ENCODE results near the gene RUNX1. TPM values are rescaled to one million over a fixed set of nuclear protein-coding genes. Genes with fewer than 3 reads are reported as not detected.

The RUNX1 gene
- total and polyA plus RNA-seq, 2 of the 13 experiments (the other 11 are each of a cell fraction or from before 2014, with no cell fraction given): 5.4 to 6.4 TPM

DNA sequence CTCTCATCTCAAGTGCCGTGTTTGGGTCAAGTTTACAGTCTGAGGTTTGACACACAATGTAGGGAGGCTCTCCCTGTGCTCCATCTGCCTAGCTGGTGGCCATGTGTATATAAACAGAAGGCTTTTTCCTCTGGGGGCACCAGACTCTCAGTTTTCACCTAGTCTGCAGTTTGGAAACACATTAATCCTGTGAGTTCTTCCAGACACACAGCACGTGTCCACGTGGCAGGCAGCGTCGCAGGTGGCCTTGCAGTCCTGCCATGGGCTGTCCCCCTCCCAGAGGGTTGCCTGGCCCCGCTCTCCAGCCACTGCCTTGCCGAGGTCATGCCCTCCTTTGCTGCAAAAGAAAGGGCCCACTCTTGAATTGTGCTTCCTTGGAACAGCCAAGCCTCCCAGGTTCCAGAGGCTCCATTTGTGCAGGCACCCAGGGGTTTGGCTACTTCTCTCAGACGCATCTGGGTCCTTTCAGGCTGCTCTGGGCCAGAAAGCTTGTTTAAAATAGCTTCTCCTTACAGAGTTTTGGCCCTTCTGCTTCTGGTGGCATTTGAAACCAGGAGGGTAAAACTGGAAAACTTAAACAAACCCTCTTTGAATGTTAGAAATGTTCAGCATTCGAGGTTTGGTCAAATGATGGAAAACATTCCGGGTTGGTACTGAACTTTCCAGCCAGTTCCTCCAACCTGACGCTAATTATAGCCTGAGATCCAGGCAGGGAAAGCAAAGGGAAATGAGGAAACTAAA is 4.4 kb upstream of the RUNX1 start (continued):
- TF ChIP-seq, protein P1, sequence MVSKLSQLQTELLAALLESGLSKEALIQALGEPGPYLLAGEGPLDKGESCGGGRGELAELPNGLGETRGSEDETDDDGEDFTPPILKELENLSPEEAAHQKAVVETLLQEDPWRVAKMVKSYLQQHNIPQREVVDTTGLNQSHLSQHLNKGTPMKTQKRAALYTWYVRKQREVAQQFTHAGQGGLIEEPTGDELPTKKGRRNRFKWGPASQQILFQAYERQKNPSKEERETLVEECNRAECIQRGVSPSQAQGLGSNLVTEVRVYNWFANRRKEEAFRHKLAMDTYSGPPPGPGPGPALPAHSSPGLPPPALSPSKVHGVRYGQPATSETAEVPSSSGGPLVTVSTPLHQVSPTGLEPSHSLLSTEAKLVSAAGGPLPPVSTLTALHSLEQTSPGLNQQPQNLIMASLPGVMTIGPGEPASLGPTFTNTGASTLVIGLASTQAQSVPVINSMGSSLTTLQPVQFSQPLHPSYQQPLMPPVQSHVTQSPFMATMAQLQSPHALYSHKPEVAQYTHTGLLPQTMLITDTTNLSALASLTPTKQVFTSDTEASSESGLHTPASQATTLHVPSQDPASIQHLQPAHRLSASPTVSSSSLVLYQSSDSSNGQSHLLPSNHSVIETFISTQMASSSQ (IDR thresholded peaks at IDR 0.05; ENCODE audit: low read depth): no peak
- TF ChIP-seq, protein P1 (CRISPR knock-in tag; IDR thresholded peaks at IDR 0.05; ENCODE audit: borderline replicate concordance): no peak
- peak; percentile 67; the same call in 1 of the 2 replicates for TF ChIP-seq KLF6 (CRISPR knock-in tag; IDR thresholded peaks at IDR 0.05)
- TF ChIP-seq RFXAP (CRISPR knock-in tag; IDR thresholded peaks at IDR 0.05; ENCODE audit: borderline replicate concordance): 0 out of 2 replicates have a peak, but pooled peaks have one; percentile 42
- TF ChIP-seq CCDC6 (CRISPR knock-in tag; IDR thresholded peaks at IDR 0.05): peak; percentile 59; the same call in 1 of the 2 replicates
- TF ChIP-seq, protein P2, sequence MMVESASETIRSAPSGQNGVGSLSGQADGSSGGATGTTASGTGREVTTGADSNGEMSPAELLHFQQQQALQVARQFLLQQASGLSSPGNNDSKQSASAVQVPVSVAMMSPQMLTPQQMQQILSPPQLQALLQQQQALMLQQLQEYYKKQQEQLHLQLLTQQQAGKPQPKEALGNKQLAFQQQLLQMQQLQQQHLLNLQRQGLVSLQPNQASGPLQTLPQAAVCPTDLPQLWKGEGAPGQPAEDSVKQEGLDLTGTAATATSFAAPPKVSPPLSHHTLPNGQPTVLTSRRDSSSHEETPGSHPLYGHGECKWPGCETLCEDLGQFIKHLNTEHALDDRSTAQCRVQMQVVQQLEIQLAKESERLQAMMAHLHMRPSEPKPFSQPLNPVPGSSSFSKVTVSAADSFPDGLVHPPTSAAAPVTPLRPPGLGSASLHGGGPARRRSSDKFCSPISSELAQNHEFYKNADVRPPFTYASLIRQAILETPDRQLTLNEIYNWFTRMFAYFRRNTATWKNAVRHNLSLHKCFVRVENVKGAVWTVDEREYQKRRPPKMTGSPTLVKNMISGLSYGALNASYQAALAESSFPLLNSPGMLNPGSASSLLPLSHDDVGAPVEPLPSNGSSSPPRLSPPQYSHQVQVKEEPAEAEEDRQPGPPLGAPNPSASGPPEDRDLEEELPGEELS (CRISPR knock-in tag; IDR thresholded peaks at IDR 0.05): no peak
- no peak for TF ChIP-seq JARID2 (CRISPR knock-in tag; IDR thresholded peaks at IDR 0.05; ENCODE audit: insufficient replicate concordance)
- TF ChIP-seq ZNF530 (CRISPR knock-in tag; IDR thresholded peaks at IDR 0.05; ENCODE audit: low read depth): no peak
- 0 out of 2 replicates have a peak, but pooled peaks have one; percentile 36 for TF ChIP-seq ZBTB42 (CRISPR knock-in tag; IDR thresholded peaks at IDR 0.05)
- peak; percentile 42; the same call in 1 of the 2 replicates for TF ChIP-seq ZNF644 (CRISPR knock-in tag; IDR thresholded peaks at IDR 0.05; ENCODE audit: low read depth)
- TF ChIP-seq PHF20 (CRISPR knock-in tag; IDR thresholded peaks at IDR 0.05): no peak
- TF ChIP-seq ZNF670 (CRISPR knock-in tag; IDR thresholded peaks at IDR 0.05; ENCODE audit: borderline replicate concordance): no peak
- 0 out of 2 replicates have a peak, but pooled peaks have one; percentile 33 for TF ChIP-seq ZNF766 (CRISPR knock-in tag; IDR thresholded peaks at IDR 0.05; ENCODE audit: borderline replicate concordance)
- no peak for TF ChIP-seq FOXM1 (CRISPR knock-in tag; IDR thresholded peaks at IDR 0.05)
- TF ChIP-seq, protein P3, sequence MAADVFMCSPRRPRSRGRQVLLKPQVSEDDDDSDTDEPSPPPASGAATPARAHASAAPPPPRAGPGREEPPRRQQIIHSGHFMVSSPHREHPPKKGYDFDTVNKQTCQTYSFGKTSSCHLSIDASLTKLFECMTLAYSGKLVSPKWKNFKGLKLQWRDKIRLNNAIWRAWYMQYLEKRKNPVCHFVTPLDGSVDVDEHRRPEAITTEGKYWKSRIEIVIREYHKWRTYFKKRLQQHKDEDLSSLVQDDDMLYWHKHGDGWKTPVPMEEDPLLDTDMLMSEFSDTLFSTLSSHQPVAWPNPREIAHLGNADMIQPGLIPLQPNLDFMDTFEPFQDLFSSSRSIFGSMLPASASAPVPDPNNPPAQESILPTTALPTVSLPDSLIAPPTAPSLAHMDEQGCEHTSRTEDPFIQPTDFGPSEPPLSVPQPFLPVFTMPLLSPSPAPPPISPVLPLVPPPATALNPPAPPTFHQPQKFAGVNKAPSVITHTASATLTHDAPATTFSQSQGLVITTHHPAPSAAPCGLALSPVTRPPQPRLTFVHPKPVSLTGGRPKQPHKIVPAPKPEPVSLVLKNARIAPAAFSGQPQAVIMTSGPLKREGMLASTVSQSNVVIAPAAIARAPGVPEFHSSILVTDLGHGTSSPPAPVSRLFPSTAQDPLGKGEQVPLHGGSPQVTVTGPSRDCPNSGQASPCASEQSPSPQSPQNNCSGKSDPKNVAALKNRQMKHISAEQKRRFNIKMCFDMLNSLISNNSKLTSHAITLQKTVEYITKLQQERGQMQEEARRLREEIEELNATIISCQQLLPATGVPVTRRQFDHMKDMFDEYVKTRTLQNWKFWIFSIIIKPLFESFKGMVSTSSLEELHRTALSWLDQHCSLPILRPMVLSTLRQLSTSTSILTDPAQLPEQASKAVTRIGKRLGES (CRISPR knock-in tag; IDR thresholded peaks at IDR 0.05; ENCODE audit: borderline replicate concordance): peak; percentile 71
- TF ChIP-seq, protein P4, sequence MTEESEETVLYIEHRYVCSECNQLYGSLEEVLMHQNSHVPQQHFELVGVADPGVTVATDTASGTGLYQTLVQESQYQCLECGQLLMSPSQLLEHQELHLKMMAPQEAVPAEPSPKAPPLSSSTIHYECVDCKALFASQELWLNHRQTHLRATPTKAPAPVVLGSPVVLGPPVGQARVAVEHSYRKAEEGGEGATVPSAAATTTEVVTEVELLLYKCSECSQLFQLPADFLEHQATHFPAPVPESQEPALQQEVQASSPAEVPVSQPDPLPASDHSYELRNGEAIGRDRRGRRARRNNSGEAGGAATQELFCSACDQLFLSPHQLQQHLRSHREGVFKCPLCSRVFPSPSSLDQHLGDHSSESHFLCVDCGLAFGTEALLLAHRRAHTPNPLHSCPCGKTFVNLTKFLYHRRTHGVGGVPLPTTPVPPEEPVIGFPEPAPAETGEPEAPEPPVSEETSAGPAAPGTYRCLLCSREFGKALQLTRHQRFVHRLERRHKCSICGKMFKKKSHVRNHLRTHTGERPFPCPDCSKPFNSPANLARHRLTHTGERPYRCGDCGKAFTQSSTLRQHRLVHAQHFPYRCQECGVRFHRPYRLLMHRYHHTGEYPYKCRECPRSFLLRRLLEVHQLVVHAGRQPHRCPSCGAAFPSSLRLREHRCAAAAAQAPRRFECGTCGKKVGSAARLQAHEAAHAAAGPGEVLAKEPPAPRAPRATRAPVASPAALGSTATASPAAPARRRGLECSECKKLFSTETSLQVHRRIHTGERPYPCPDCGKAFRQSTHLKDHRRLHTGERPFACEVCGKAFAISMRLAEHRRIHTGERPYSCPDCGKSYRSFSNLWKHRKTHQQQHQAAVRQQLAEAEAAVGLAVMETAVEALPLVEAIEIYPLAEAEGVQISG (CRISPR knock-in tag; IDR thresholded peaks at IDR 0.05): peak; percentile 56; the same call in 1 of the 2 replicates
- peak; percentile 69; the same call in 1 of the 2 replicates for TF ChIP-seq TEAD2 (CRISPR knock-in tag; IDR thresholded peaks at IDR 0.05)

Data from HepG2 (cell line).